HG03432 (cell line): ENCODE measurements around the gene ACE2.

Experiments
- ATAC-seq: cut with Tn5 transposase; IDR thresholded peaks from one replicate; pipeline ENCODE4 v1.9.1; 2021; ENCODE audit warnings: mild to moderate bottlenecking, moderate library complexity; ENCODE audit not compliant: unreplicated experiment

Gene ACE2

DNA sequence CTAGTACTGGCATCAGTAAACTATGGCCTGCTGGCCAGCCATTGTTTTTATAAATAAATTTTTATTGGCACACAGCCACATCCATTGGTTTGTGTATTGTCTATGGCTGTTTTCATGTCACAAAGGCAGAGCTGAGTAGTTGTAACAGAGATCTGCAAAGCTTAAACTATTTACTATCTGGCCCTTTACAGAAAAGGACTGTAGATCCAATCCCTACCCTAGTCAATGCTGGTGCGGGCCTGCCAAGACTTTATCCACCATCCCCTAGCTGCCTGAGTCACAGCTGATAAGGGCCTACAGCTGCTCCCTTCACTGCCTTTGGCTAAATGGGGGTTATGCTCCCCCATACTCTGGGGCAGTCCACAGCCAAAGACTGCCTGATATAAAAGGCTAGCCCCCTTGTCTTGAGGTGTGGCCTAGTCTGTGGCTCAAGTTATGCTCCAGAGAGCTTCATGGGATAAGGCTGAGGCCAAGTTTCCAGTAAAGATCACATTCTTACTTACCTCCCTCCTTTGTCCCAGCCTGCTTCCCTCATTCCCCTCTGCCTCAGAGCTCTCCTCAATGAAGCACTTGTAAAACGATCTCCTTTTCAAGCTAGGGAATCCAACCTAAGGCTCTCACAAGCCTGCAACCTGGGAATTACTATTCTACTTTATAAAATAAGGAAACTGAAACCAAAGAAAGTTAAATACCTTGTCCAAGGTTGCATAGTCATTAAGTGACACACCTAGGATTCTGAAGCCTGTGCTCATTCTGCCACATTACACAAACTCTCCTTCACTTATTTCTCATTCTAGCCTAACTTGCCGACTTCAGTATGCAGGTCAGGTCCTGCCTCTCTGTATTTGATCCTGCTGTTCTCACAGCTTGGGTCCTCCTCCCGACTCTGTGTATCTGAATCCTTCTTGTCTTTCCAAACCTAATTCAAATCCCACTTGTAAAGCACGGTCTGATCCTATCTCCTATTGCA lies 20.7 kb downstream of the ACE2 start:
- ATAC-seq = no peak

DNA sequence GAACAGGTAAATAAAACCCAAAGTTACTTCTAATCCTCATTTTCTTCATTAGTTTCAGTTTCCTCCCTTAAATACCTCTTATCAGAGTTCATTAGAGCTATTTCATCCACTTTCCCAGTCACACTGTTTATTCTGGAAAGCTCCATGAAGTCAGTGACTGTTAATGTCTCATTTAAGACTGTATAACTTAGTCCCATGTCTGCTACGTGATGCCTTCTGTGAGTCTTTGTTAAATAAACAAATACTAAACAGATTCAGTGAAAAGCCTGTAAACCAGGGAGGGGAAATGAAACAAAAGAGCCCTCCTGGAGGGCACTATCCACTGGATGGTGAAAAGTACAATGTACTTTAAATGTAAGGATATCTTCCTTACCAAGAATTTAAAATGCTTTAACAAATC lies 24.7 kb downstream of the ACE2 start:
- ATAC-seq = no peak

DNA sequence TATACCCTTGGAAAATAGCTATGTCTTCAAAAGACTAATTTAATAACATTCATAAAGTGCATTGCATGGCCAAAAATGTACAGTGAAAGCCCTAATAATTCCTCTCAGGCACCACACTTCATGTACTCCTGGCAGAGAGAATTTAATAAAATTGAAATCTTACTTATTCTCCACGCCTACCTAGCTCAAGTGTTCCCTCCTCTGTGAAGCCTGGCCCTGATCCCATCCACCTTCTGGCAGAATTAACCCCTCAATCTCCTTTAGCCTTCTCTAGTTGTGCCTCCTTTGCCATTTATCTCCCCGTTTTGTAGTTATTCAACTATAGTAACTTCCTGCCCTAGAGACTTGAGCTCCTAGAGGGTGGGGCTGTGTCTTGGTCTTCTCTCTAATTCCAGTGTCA lies 26.7 kb downstream of the ACE2 start:
- ATAC-seq = no peak

DNA sequence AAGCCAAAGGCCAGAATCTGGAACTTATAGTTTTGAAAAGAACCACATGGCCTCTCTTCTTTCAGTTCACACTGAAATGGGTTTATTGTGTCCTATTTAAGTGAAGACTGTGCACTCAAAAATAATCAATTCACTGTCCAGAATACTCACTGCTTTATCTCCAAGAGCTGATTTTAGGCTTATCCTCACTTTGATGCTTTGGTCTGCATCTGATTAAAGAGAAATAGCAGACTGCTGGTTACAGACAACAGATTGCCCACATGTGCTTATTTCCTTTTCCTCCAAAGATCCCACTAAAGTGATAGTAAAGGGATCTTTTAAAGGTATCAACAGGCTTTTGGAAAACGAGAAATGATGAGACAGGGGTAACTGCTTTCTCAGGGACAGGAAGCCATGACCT lies 30.6 kb downstream of the ACE2 start:
- no peak for ATAC-seq

DNA sequence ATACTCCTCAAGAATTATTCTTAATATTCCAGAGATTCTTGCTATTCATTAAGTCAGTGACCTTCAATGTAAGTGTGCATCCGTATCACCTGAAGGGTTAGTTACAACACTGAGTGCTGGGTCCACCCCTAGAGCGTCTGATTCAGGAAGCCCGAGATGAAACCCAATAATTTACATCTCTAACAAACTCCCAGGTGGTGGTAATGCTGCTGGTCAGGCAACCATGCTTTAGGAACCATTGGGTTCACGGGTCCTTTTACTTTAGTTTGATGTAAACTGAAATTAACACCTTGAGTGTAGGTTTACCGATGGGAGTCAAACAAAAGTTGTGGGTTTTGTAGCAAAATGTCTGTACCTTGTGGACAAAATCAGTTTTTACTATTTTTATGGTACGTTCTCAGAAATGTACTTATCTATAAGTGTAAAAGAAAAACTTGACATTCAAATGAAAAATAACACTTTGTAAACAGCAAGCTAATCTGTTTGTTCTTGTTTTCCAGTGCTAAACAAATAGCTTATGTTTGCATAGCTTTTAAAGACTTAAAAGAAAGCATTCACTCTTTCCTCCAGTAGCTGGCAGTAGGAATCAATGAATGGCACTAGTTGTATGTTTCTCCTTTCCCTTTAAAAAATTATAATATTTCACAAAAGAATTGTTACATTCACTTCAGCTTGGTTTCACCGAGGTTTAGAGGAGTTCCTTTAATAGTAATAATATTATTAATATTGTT lies 32.7 kb downstream of the ACE2 start:
- no peak for ATAC-seq

DNA sequence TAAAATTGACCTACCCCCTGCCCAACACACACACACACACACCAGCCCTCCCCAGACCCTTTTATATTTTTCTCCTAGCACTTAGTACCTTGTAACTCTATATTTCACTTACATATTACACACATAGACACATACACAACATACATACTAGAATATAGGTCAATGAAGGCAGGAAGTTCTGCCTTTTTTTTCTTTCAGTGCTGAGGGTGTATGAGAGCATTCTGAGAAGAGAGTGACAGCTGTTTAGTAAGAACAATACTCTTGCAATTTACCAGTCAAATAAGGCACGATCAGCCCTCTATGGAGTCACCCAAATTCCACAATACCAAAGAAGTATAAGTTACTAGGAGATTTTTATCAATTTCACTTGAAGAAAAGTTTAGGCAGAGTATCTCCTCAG lies 33.5 kb downstream of the ACE2 start:
- no peak for ATAC-seq

DNA sequence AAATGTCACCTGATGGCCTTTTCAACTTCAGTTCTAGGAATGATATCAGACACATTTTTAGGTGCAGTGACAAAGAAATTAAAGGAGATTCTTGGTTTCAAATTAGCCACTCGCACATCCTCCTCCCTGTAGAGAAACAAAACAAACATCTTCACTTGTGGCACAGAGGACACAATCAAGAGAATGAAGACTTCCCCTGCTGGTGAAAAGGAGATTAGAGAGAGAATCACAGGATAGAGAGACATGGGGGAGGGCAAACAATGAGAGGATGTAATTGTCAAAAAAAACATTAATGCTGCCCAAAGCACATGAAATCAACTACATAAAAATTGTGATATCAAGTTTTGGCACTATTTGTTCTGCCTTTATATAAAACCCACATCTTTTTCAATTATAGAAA lies 34.5 kb downstream of the ACE2 start:
- no peak for ATAC-seq

DNA sequence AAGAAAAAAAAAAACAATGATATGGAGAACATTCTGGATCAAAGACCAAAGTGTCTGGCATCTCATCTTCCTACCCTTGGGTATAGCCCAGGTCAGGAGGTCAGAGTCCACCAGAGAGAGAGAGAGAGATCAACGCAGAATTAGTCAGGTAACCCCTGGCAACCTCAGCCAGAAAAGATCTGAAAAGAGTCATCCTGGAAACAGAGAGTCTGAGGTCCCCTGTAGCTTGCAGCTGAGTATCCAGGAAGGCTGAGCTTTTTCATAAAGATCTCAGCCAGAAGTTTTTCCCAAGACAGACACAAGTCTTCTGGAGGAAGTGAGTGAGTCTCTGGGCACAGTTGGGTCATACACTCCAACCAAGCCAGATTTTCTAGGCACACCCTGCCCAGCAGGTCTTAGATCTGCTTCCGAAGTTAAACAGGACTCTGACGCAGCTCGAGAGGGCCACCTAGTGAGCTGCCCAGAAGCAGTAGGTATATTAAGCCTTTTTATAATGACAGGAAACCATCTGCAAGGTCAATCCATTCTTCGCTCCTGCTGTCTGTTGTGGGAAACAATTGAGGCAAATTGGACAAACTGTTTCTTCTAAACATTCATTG lies 35.7 kb downstream of the ACE2 start:
- no peak for ATAC-seq

DNA sequence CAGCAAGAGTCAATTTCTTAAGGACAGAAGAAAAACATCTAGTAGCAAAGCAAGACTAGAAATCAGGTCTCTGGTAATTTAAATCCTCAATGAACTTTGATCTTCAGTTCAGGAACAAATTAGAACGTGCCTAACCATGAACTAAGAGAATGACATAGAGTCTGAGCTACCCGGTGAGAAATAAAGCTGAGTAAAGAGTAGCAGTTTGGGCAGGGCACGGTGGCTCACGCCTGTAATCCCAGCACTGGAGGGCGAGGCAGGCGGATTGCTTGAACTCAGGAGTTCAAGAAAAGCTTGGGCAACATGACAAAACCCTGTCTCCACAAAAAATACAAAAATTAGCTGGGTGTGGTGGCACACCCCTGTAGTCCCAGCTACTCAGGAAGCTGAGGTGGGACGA lies 37.7 kb downstream of the ACE2 start:
- no peak for ATAC-seq

DNA sequence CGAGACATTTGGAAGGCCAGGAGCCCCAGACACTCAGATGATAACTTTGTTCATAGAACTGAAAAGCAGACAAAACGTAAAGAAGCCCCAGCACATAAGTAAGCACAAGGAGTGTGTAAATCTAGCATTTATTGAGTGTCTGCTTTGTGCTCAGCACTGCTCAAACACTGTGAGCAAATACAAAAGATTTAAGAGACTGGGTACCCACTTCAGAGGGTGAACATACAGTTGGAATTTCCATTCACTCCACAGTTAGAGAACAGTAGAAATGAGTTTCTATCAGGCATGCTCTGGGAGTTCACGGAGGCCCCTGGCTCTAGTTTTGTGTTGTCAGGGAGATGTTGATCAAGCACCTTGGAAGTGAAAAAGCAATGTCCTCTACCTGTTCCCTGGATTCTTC lies 39.8 kb downstream of the ACE2 start:
- no peak for ATAC-seq

DNA sequence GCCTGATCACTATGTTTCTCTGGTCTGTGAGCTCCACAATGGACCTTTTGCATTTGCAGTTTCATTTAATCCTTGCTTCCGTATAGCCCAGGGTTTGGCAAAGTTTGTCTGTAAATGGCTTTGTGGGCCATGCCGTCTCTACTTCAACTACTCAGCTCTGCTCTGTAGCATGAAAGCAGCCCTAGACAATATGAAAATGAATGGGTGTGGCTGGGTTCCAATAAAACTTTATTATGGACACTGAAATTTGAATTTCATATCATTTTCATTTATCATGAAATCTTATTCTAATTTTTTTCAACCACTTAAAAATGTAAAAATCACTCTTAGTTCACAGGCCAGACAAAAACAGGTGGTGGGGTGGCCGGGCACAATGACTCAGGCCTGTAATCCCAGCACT lies 41.5 kb downstream of the ACE2 start:
- ATAC-seq = no peak

DNA sequence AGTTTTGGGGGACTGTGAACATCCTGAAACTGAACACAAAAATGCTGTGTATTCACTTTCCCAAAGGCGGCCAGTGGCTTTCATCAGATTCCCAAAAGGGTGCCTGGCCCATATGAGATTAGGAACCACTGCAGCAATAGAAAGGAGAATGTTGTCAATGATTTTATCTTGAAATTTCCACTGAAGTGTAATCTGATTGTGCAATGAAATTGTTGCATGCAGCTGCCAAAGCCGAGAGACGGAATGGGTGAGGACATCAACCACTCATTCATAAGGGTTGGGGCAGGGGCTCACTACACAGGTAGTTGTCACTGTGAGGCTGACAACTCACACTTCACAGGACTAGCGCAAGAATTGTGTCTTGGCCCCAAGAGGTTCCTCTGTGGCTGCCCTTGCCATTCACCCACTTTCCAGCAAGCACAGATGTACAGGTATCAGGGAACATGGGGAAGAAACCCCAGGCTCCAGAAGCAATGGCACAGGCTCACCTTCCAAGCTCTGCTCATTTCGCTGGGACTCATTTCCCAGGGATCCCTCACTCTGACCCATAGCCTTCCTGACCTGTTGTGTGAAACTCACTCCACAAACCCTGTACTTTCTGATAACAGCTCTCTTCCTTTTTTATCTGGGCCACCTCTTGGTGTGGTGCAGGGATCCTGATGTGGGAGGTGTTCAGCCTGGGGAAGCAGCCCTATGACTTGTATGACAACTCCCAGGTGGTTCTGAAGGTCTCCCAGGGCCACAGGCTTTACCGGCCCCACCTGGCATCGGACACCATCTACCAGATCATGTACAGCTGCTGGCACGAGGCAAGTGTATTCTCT lies 51.4 kb downstream of the ACE2 start:
- ATAC-seq = no peak

DNA sequence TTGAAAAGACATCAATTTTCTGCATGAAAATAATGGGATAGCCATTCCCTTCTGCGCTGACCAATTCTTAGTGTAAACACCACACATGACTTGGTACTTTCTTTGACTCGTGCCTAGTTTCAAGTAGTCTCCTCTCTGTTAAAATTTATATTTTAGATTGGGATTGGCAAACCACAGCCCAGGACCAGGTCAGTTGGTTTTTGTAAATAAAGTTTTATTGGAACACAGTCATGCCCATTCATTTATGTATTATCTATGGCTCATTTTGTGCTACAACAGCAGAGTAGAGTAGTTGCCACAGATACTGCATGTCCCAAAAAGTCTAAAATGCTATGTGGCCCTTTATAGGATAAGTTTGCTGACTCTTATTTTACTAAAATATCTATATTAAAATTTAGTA lies 53.4 kb downstream of the ACE2 start:
- no peak for ATAC-seq

DNA sequence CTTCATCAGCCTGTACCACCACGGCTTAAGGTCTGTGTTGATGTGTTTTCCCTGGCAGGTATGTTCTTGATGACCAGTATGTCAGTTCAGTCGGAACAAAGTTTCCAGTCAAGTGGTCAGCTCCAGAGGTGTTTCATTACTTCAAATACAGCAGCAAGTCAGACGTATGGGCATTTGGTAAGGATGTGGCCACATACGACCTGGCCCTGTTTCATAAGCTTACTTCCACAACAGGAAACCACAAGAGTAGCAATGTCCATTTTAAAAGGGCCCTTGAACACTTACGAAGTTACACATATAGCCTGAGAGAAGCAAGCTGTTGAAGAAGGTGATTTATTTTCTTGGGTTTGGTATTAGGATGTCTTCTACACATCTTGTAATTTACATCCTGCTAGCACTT lies 54.0 kb downstream of the ACE2 start:
- no peak for ATAC-seq

DNA sequence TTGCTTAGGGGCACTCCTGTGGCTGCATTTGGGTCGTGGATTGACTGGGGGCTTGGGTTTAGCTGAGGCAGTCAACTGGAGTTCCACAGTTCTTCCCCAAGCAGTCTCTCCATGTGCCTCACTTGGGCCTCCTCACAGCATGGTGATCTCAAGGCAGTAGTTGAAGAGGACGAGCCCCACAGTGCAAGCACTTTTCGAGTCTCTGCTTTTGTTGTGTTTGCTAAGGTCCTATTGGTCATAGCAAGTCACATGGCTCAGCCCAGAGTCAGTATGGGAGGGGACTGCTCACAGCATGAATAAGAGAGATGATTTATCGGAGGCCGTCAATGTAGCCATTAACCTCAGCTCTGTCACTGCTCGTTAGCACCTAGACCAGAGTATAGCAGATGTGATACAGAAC lies 70.4 kb downstream of the ACE2 start:
- ATAC-seq = no peak

DNA sequence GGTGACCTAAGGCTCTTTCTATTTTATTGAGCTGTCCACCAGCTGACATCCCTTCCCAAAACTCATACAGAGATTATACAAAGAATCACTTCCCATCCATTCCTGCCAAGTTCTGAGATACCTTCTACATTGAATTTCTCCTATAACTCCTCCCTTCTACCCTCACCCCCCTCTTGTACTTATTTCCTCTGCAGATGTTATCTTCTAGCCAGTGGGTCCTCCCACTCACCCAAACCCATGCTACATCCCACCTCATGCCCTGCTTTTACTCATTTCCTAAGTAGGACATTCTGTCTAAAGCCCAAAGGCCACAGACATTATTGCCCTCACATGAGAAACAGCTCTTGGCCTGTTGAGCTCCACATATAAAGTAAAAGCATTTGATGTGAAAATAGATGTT lies 71.6 kb downstream of the ACE2 start:
- ATAC-seq = no peak

DNA sequence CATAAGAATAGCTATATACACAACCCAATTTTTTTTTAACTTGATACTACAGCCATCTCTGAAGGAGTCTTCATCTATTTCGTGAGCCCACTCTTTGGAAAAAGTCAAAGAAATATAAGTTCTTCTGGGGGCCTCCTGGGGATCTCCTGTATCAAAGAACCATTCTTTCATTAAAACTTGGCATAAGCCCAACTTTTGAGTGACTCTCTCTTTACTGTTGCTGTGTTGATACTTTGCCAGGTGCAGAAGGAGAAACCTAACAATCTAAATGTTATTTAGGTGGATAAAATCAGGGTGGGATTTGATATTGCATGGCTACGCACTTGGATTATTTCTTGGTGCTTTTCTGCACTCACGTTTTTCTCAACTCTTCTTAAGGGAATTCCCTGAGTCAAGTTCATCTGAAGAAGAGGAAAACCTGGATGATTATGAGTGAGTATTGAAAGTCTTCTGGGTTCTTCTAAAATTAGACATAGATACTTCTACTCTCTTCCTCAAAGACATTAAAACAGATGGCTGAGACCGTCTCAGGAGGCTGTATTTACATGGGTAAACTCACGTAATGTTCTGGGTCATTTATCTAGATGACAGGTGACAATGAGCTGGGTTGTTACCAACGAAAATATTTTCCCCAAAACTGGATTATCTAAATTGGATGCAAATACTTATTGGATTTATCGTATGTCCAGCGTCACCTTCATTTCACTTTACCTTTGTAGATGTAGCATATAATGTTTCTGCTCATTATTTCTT lies 74.9 kb downstream of the ACE2 start:
- no peak for ATAC-seq

DNA sequence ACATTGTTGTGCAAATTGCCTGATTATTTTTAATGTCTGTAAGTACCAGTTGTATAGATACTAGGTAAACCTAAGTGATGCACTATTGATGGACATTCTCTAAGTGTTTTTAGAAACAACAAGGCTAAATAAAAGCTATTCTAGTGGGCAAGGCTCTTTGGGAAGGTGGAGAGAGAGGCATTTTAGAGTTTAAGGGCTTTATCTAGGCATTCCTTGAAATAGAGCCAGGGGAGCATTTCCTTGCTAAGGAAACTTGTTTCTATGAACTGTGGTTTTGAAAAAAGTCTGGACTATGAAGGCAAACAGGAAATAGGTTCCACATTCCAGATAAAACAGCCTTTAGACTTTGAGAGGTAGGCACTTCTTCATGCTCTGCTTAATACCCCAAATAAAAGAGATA lies 76.3 kb downstream of the ACE2 start:
- ATAC-seq = no peak

DNA sequence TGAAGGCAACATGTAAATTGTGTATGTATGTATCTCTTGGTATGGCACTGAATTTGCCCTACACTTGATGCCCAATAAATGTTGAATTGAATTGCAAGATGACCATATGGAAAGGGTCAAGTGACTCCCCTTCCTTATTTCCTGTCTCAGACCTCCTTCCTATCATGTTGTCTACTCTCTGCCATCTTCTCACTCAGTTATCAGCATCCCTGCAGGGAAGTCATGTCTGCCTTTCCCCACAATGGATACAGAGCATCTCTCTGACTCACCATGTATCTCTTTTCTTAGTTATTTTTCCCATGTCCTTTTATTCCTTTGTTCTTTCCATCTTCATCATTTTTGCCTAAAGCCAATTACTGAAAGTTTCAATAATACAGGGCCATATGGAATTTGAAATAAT lies 77.7 kb downstream of the ACE2 start:
- no peak for ATAC-seq

DNA sequence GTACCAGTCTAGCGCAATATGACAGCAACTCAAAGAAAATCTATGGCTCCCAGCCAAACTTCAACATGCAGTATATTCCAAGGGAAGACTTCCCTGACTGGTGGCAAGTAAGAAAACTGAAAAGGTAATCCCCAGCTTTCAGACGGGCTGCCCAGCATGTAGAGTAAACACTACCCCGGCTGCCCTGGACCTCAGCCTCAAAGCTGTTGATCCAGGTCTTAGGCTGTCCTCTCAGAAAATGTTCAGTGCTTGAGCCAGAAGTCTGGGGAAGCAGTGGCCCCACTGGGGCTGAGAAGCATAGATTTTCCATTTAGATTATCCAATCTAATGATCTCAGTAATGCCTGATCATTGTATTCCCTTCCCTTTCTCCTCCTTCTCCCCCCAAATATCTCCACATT lies 78.3 kb downstream of the ACE2 start:
- ATAC-seq = no peak
